ENCODE results near the gene SPTBN2.

DNA sequence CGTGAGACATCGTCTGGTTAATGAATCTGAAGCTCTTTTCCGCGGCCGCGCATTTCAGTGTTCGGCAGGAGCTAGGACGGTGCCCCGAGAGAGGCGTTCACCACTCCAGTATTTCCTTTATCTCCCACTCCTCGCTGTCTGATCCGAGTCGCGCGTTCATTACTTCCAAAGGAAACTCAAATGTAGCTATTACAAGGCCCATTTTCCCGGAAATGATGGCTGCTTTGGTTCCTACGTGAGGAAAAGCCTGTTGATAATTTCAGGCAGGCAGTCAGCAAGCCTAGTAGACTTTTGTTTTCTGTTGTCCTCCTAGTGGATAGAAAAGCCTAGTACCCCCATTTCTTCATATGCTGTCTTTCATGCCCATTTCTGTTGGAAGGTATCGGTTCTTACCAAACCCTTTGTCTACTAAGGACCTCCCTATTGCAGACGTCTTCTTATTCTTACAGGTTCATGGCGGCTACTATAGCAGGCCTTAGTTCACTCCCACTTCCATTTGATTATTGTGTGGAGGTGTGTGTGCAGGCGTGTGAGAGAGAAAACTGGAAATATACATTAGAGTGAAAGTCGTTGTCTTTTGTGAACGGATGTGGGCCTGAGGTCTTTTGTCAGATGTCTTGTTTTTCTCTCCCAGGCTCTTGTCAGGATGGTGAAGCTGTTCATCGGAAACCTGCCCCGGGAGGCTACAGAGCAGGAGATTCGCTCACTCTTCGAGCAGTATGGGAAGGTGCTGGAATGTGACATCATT is 89.8 kb downstream of the SPTBN2 start:
- TF ChIP-seq POLR2A (IDR thresholded peaks at IDR 0.05) (no peak), CTCF (IDR thresholded peaks at IDR 0.05) (peak in 3 of 6 experiments; percentile 4 to 13 (median 5))

All from Peyer's patch (tissue), 4 donors.